HepG2 (cell line): ENCODE data around the gene ATOSB. TPM values are rescaled to one million over a fixed set of nuclear protein-coding genes. Genes with fewer than 3 reads are reported as not detected.

Source experiments
- AHR ChIP-seq: IDR thresholded peaks from 2 replicates; pipeline ENCODE4 v1.6.1; 2018; ENCODE audit warnings: missing genetic modification reagents, missing compliant biosample characterization
- BORCS8-MEF2B ChIP-seq: sonication (generic); formaldehyde crosslinking; IDR thresholded peaks from 2 replicates; pipeline ENCODE4 v1.8.0; 2022; ENCODE audit warnings: mild to moderate bottlenecking, missing genetic modification reagents
- CC2D1A ChIP-seq: sonication (generic); formaldehyde crosslinking; IDR thresholded peaks from 2 replicates; pipeline ENCODE4 v1.8.1; 2023; ENCODE audit warnings: mild to moderate bottlenecking, missing genetic modification reagents
- ELF3 ChIP-seq: IDR thresholded peaks from 2 replicates; pipeline ENCODE4 v1.6.1; 2016; ENCODE audit warnings: missing genetic modification reagents, missing compliant biosample characterization
- EZH2 ChIP-seq: conservative IDR thresholded peaks from 2 replicates; pipeline ENCODE4 v1.6.1; 2012; ENCODE audit warnings: mild to moderate bottlenecking, low read depth, low read length, moderate library complexity
- FOXP1 ChIP-seq, 2 experiments: fragments of 450-650 bp in 1 of 2; IDR thresholded peaks; 2 replicates each; pipeline ENCODE4 v1.6.1; 2017 to 2018; ENCODE audit warnings: antibody characterized with exemption in 1 of 2
- HNRNPK ChIP-seq: fragments of 200-400 bp; formaldehyde crosslinking; IDR thresholded peaks from 2 replicates; pipeline ENCODE4 v1.6.1; 2018; ENCODE audit warnings: low read length, low read depth, moderate library complexity, mild to moderate bottlenecking; ENCODE audit not compliant: poor library complexity, severe bottlenecking
- IRF2 ChIP-seq: IDR thresholded peaks from 2 replicates; pipeline ENCODE4 v1.6.1; 2018; ENCODE audit warnings: missing genetic modification reagents, missing compliant biosample characterization
- JUNB ChIP-seq: sonication (generic); formaldehyde crosslinking; IDR thresholded peaks from 2 replicates; pipeline ENCODE4 v1.8.0; 2022; ENCODE audit warnings: missing genetic modification reagents, mild to moderate bottlenecking, borderline replicate concordance
- MED1 ChIP-seq: sonication (generic); formaldehyde crosslinking; IDR thresholded peaks from 2 replicates; pipeline ENCODE4 v1.4.0; 2020; ENCODE audit warnings: missing genetic modification reagents
- NONO ChIP-seq, 2 experiments: fragments of 450-650 bp in 1 of 2; sonication (generic) in 1 of 2; formaldehyde crosslinking in 1 of 2; IDR thresholded peaks in 1 of 2; conservative IDR thresholded peaks in 1 of 2; 2 replicates each; pipeline versions ENCODE4 v1.6.1 to v1.8.0; 2017 to 2022; ENCODE audit warnings: mild to moderate bottlenecking in 1 of 2, missing genetic modification reagents in 1 of 2, moderate library complexity in 1 of 2
- REPIN1 ChIP-seq: sonication (generic); formaldehyde crosslinking; IDR thresholded peaks from 2 replicates; pipeline ENCODE4 v1.8.0; 2022; ENCODE audit warnings: missing genetic modification reagents, low read depth, mild to moderate bottlenecking, borderline replicate concordance
- SMARCC2 ChIP-seq: fragments of 450-650 bp; IDR thresholded peaks from 2 replicates; pipeline ENCODE4 v1.6.1; 2017; ENCODE audit warnings: antibody characterized with exemption, mild to moderate bottlenecking
- THAP7 ChIP-seq: sonication (generic); formaldehyde crosslinking; IDR thresholded peaks from 2 replicates; pipeline ENCODE4 v1.8.1; 2023; ENCODE audit warnings: mild to moderate bottlenecking, missing genetic modification reagents
- ZBTB1 ChIP-seq: sonication (generic); formaldehyde crosslinking; IDR thresholded peaks from 2 replicates; pipeline ENCODE4 v1.4.0; 2020; ENCODE audit warnings: missing genetic modification reagents, borderline replicate concordance
- ZNF30 ChIP-seq: sonication (generic); formaldehyde crosslinking; IDR thresholded peaks from 2 replicates; pipeline ENCODE4 v1.5.0; 2020; ENCODE audit warnings: mild to moderate bottlenecking, missing genetic modification reagents
- ZNF34 ChIP-seq: sonication (generic); formaldehyde crosslinking; IDR thresholded peaks from 2 replicates; pipeline ENCODE4 v1.4.0; 2020; ENCODE audit warnings: mild to moderate bottlenecking, missing genetic modification reagents, borderline replicate concordance
- ZNF563 ChIP-seq: sonication (generic); formaldehyde crosslinking; IDR thresholded peaks from 2 replicates; pipeline ENCODE4 v1.8.0; 2022; ENCODE audit warnings: mild to moderate bottlenecking, moderate library complexity, missing genetic modification reagents
- ZSCAN9 ChIP-seq: IDR thresholded peaks from 2 replicates; pipeline ENCODE4 v1.6.1; 2016; ENCODE audit warnings: borderline replicate concordance
- polyA plus RNA-seq, 8 experiments: library from polyadenylated mRNA; depleted of rRNA in 3 of 8; stranded (reverse) in 7 of 8; unstranded in 1 of 8; fragments of >200 nt; fragmentation: Illumina TruSeq in 4 of 8; extraction: Trizol in 4 of 8; gene quantifications; 2 replicates each; pipeline versions ENCODE4 v1.2.1 to v1.2.3, GENCODE V29; 2011 to 2016; ENCODE audit warnings: low read depth in 4 of 8, missing spikeins in 1 of 8, mixed read lengths in 1 of 8; ENCODE audit not compliant: insufficient read depth in 1 of 8
- total RNA-seq, 5 experiments: library from RNA; depleted of rRNA; stranded (reverse); fragments of >200 nt; fragmentation: Illumina TruSeq; extraction: Trizol; gene quantifications; 2 replicates each; pipeline ENCODE4 v1.2.3, GENCODE V29; 2016; ENCODE audit warnings: low read depth in 1 of 5
- TF ChIP-seq, protein P1 (sequence below): sonication (generic); formaldehyde crosslinking; IDR thresholded peaks from 2 replicates; pipeline ENCODE4 v1.5.0; 2020; ENCODE audit warnings: missing genetic modification reagents, mild to moderate bottlenecking, borderline replicate concordance
- TF ChIP-seq, protein P2 (sequence below): sonication (generic); IDR thresholded peaks from 2 replicates; pipeline ENCODE4 v1.6.1; 2016; ENCODE audit warnings: low read depth, borderline replicate concordance
- TF ChIP-seq, protein P3 (sequence below): sonication (generic); formaldehyde crosslinking; IDR thresholded peaks from 2 replicates; pipeline ENCODE4 v1.4.0; 2020; ENCODE audit warnings: missing genetic modification reagents
- TF ChIP-seq, protein P4 (sequence below): sonication (generic); formaldehyde crosslinking; IDR thresholded peaks from 2 replicates; pipeline ENCODE4 v1.5.1; 2020; ENCODE audit warnings: mild to moderate bottlenecking, missing genetic modification reagents, moderate library complexity

Gene ATOSB
- total and polyA plus RNA-seq, 2 of the 13 experiments (the other 11 are each of a cell fraction or from before 2014, with no cell fraction given), result 1.9 to 6.4 TPM

- TF ChIP-seq, protein P1, sequence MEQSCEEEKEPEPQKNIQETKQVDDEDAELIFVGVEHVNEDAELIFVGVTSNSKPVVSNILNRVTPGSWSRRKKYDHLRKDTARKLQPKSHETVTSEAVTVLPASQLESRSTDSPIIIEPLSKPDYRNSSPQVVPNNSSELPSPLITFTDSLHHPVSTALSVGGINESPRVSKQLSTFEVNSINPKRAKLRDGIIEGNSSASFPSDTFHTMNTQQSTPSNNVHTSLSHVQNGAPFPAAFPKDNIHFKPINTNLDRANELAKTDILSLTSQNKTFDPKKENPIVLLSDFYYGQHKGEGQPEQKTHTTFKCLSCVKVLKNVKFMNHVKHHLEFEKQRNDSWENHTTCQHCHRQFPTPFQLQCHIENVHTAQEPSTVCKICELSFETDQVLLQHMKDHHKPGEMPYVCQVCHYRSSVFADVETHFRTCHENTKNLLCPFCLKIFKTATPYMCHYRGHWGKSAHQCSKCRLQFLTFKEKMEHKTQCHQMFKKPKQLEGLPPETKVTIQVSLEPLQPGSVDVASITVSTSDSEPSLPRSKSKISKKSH (CRISPR knock-in tag), result peak; percentile 89; the same call in 1 of the 2 replicates
- TF ChIP-seq ZBTB1 (no peak), ZNF30 (CRISPR knock-in tag) (peak; percentile 70; the same call in 1 of the 2 replicates), THAP7 (CRISPR knock-in tag) (no peak), ZNF563 (no peak; the same call in none of the 2 replicates), CC2D1A (CRISPR knock-in tag) (no peak), ZNF34 (no peak), SMARCC2 (no peak), AHR (CRISPR knock-in tag) (no peak), ELF3 (CRISPR knock-in tag) (peak; percentile 74), JUNB (CRISPR knock-in tag) (no peak), MED1 (CRISPR knock-in tag) (0 out of 2 replicates have a peak, but pooled peaks have one; percentile 12), ZSCAN9 (CRISPR knock-in tag) (no peak), HNRNPK (no peak), IRF2 (CRISPR knock-in tag) (peak; percentile 56; the same call in 1 of the 2 replicates), FOXP1 (IDR thresholded peaks at IDR 0.05) (no peak), FOXP1 (CRISPR knock-in tag; IDR thresholded peaks at IDR 0.05) (no peak), BORCS8-MEF2B (CRISPR knock-in tag) (peak; percentile 76), NONO (IDR thresholded peaks at IDR 0.05) (no peak), NONO (CRISPR knock-in tag; conservative IDR thresholded peaks at IDR 0.05) (peak; percentile 65), REPIN1 (CRISPR knock-in tag) (peak; percentile 81; the same call in 1 of the 2 replicates), EZH2 (no peak)
- TF ChIP-seq, protein P2, sequence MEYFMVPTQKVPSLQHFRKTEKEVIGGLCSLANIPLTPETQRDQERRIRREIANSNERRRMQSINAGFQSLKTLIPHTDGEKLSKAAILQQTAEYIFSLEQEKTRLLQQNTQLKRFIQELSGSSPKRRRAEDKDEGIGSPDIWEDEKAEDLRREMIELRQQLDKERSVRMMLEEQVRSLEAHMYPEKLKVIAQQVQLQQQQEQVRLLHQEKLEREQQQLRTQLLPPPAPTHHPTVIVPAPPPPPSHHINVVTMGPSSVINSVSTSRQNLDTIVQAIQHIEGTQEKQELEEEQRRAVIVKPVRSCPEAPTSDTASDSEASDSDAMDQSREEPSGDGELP, result peak; percentile 22; the same call in 1 of the 2 replicates
- TF ChIP-seq, protein P3, sequence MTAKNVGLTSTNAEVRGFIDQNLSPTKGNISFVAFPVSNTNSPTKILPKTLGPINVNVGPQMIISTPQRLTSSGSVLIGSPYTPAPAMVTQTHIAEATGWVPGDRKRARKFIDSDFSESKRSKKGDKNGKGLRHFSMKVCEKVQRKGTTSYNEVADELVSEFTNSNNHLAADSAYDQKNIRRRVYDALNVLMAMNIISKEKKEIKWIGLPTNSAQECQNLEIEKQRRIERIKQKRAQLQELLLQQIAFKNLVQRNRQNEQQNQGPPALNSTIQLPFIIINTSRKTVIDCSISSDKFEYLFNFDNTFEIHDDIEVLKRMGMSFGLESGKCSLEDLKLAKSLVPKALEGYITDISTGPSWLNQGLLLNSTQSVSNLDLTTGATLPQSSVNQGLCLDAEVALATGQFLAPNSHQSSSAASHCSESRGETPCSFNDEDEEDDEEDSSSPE (CRISPR knock-in tag), result peak; percentile 97
- TF ChIP-seq, protein P4, sequence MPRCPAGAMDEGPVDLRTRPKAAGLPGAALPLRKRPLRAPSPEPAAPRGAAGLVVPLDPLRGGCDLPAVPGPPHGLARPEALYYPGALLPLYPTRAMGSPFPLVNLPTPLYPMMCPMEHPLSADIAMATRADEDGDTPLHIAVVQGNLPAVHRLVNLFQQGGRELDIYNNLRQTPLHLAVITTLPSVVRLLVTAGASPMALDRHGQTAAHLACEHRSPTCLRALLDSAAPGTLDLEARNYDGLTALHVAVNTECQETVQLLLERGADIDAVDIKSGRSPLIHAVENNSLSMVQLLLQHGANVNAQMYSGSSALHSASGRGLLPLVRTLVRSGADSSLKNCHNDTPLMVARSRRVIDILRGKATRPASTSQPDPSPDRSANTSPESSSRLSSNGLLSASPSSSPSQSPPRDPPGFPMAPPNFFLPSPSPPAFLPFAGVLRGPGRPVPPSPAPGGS (CRISPR knock-in tag), result peak; percentile 61; the same call in 1 of the 2 replicates
Observed at GRCh38 chr9:35079426-35080341, 36.0 kb downstream of the ATOSB start, which contains the start of gene FANCG (continued).
